SK-N-MC (cell line): Measurements from ENCODE around the gene UNK.

ENCODE experiments used
- EZH2 ChIP-seq: fragments of 200-600 bp; sonication (generic); IDR thresholded peaks from one replicate; pipeline ENCODE4 v1.6.1; 2017; ENCODE audit warnings: antibody characterized with exemption
- FOXP2 ChIP-seq: optimal IDR thresholded peaks from 2 replicates; pipeline ENCODE3; 2011; ENCODE audit warnings: mild to moderate bottlenecking, moderate library complexity; ENCODE audit not compliant: insufficient read depth; ENCODE audit errors: extremely low read length, control extremely low read depth
- POLR2AphosphoS5 ChIP-seq: IDR thresholded peaks from 2 replicates; pipeline ENCODE4 v1.6.1; 2012; ENCODE audit warnings: mild to moderate bottlenecking, low read depth, low read length, borderline replicate concordance

GRCh38 chr17:75819116-75819515, 34.5 kb downstream of the UNK start:
- no peak for TF ChIP-seq FOXP2
- no peak for TF ChIP-seq POLR2AphosphoS5
- no peak for TF ChIP-seq EZH2
